K562 (cell line): ENCODE results near the gene PLEKHA6. TPM values are rescaled to one million over a fixed set of nuclear protein-coding genes. Genes with fewer than 3 reads are reported as not detected.
A peak's percentile ranks its signal among the peaks of the same experiment; 100 is the strongest.

ENCODE experiments used
- ATF3 ChIP-seq, 2 experiments: fragments of 450-650 bp in 1 of 2; sonication (generic) in 1 of 2; formaldehyde crosslinking in 1 of 2; IDR thresholded peaks in 1 of 2; conservative IDR thresholded peaks in 1 of 2; 2 replicates each; pipeline versions ENCODE4 v1.6.1 to v1.8.1; 2016 to 2023; ENCODE audit warnings: mild to moderate bottlenecking in 2 of 2, moderate library complexity in 2 of 2, inconsistent platforms in 1 of 2, missing genetic modification reagents in 1 of 2
- BRF1 ChIP-seq: IDR thresholded peaks from 3 replicates; pipeline ENCODE4 v1.6.1; 2011; ENCODE audit warnings: borderline replicate concordance, mild to moderate bottlenecking; ENCODE audit not compliant: insufficient read length; ENCODE audit errors: extremely low read depth
- E2F4 ChIP-seq: sonication (generic); formaldehyde crosslinking; IDR thresholded peaks from 2 replicates; pipeline ENCODE4 v1.8.0; 2022; ENCODE audit warnings: mild to moderate bottlenecking, low read depth, missing genetic modification reagents
- EP300 ChIP-seq: IDR thresholded peaks from 2 replicates; pipeline ENCODE4 v1.6.1; 2012; ENCODE audit warnings: low read length, improper control_type of control experiment
- ETV1 ChIP-seq: fragments of 450-650 bp; conservative IDR thresholded peaks from 2 replicates; pipeline ENCODE4 v1.6.1; 2016; ENCODE audit warnings: missing genetic modification characterization, control low read depth, low read depth, missing compliant biosample characterization
- ILF3 ChIP-seq: fragments of 450-650 bp; IDR thresholded peaks from 2 replicates; pipeline ENCODE4 v1.6.1; 2018; ENCODE audit warnings: antibody characterized with exemption, mild to moderate bottlenecking, moderate library complexity, borderline replicate concordance
- MED1 ChIP-seq: sonication (generic); formaldehyde crosslinking; IDR thresholded peaks from 2 replicates; pipeline ENCODE4 v1.8.1; 2023; ENCODE audit warnings: missing genetic modification reagents, borderline replicate concordance
- MEF2A ChIP-seq: IDR thresholded peaks from 2 replicates; pipeline ENCODE4 v1.6.1; 2011; ENCODE audit warnings: low read depth, mild to moderate bottlenecking, low read length, moderate library complexity; ENCODE audit not compliant: control insufficient read depth
- MTA1 ChIP-seq: fragments of 450-650 bp; IDR thresholded peaks from 2 replicates; pipeline ENCODE4 v1.6.1; 2017; ENCODE audit warnings: borderline replicate concordance
- SETDB1 ChIP-seq: IDR thresholded peaks from one replicate; pipeline ENCODE4 v1.6.1; 2012; ENCODE audit warnings: low read length, control low read depth, inconsistent platforms
- TFE3 ChIP-seq: fragments of 450-650 bp; formaldehyde crosslinking; IDR thresholded peaks from 2 replicates; pipeline ENCODE4 v1.4.0; 2020; ENCODE audit warnings: mild to moderate bottlenecking, mixed read lengths
- XRCC3 ChIP-seq: fragments of 450-650 bp; IDR thresholded peaks from 2 replicates; pipeline ENCODE4 v1.6.1; 2017; ENCODE audit warnings: mild to moderate bottlenecking, moderate library complexity
- ZBTB17 ChIP-seq: fragments of 450-650 bp; formaldehyde crosslinking; IDR thresholded peaks from 2 replicates; pipeline ENCODE4 v1.4.0; 2020; ENCODE audit warnings: mild to moderate bottlenecking
- ZBTB33 ChIP-seq: sonication (generic); formaldehyde crosslinking; IDR thresholded peaks from 2 replicates; pipeline ENCODE4 v1.8.1; 2023; ENCODE audit warnings: mild to moderate bottlenecking, missing genetic modification reagents
- ZHX1 ChIP-seq: fragments of 150-350 bp; conservative IDR thresholded peaks from 2 replicates; pipeline ENCODE4 v1.6.1; 2014; ENCODE audit warnings: low read length
- ZNF121 ChIP-seq: sonication (generic); formaldehyde crosslinking; conservative IDR thresholded peaks from 2 replicates; pipeline ENCODE4 v1.8.0; 2022; ENCODE audit warnings: missing genetic modification reagents
- ZNF174 ChIP-seq: fragments of 250-450 bp; sonication (Bioruptor Pico); IDR thresholded peaks from 2 replicates; pipeline ENCODE4 v1.4.0; 2020; ENCODE audit warnings: mild to moderate bottlenecking
- ZNF347 ChIP-seq: fragments of 450-650 bp; formaldehyde crosslinking; IDR thresholded peaks from 2 replicates; pipeline ENCODE4 v1.4.0; 2020; ENCODE audit warnings: low read depth, mild to moderate bottlenecking, moderate library complexity
- ZNF408 ChIP-seq: fragments of 250-450 bp; sonication (Bioruptor Pico); IDR thresholded peaks from 2 replicates; pipeline ENCODE4 v1.4.0; 2020; ENCODE audit warnings: low read depth, mild to moderate bottlenecking, moderate library complexity
- ZNF586 ChIP-seq: fragments of 450-650 bp; formaldehyde crosslinking; conservative IDR thresholded peaks from 2 replicates; pipeline ENCODE4 v1.4.0; 2020; ENCODE audit warnings: mild to moderate bottlenecking, moderate library complexity
- ZNF717 ChIP-seq: fragments of 250-450 bp; sonication (Bioruptor Pico); IDR thresholded peaks from 2 replicates; pipeline ENCODE4 v1.5.0; 2021
- polyA plus RNA-seq, 8 experiments: library from polyadenylated mRNA; depleted of rRNA in 4 of 8; stranded (reverse) in 5 of 8; unstranded in 3 of 8; fragments of >200 nt; fragmentation: Nextera tagmentation in 2 of 8; fragmentation: Illumina TruSeq in 1 of 8; extraction: Ambion mirVana in 2 of 8; extraction: Trizol in 1 of 8; gene quantifications; 2 replicates each; pipeline versions ENCODE4 v1.2.1 to v1.2.3, GENCODE V29; 2011 to 2014; ENCODE audit warnings: inconsistent platforms in 1 of 8, missing spikeins in 1 of 8
- total RNA-seq, 7 experiments: library from RNA; depleted of rRNA in 6 of 7; stranded (reverse); fragments of >200 nt in 6 of 7; fragmentation: Illumina TruSeq in 2 of 7; extraction: Trizol in 2 of 7; gene quantifications; 2 replicates each; pipeline versions ENCODE4 v1.2.1 to v1.2.3, GENCODE V29; 2011 to 2021; ENCODE audit warnings: low replicate concordance in 1 of 7

PLEKHA6 gene
- total and polyA plus RNA-seq, 9 of the 15 experiments (the other 6 are each of a cell fraction or from before 2014, with no cell fraction given) = under 0.01 to 0.33 (median 0.01) TPM; not detected in 4

- peak; percentile 69; the same call in 1 of the 2 replicates for TF ChIP-seq E2F4 (CRISPR knock-in tag)
- no peak for TF ChIP-seq ZNF347 (CRISPR knock-in tag)
- no peak for TF ChIP-seq ZHX1
- TF ChIP-seq ILF3 = no peak
- TF ChIP-seq MEF2A = no peak
- TF ChIP-seq ZBTB33 = 0 out of 2 replicates have a peak, but pooled peaks have one; percentile 48
- TF ChIP-seq ZNF408 (CRISPR knock-in tag) = no peak
- no peak for TF ChIP-seq ZNF174 (CRISPR knock-in tag)
- TF ChIP-seq XRCC3 = no peak
- no peak for TF ChIP-seq ETV1 (tag)
- no peak for TF ChIP-seq TFE3 (CRISPR knock-in tag)
- no peak for TF ChIP-seq SETDB1
- no peak for TF ChIP-seq ZNF121 (CRISPR knock-in tag)
- TF ChIP-seq ATF3 (IDR thresholded peaks at IDR 0.05) = peak; percentile 96
- 0 out of 2 replicates have a peak, but pooled peaks have one; percentile 78 for TF ChIP-seq ATF3 (CRISPR knock-in tag; conservative IDR thresholded peaks at IDR 0.05)
- TF ChIP-seq BRF1 = no peak
- TF ChIP-seq EP300 = peak; percentile 83
- no peak for TF ChIP-seq ZNF586 (CRISPR knock-in tag)
- TF ChIP-seq MED1 = no peak
- peak; percentile 76 for TF ChIP-seq MTA1
- TF ChIP-seq ZBTB17 (CRISPR knock-in tag) = 0 out of 2 replicates have a peak, but pooled peaks have one; percentile 24
- no peak for TF ChIP-seq ZNF717 (CRISPR knock-in tag)
Measured at GRCh38 chr1:204177133-204177532, 182.6 kb downstream of the PLEKHA6 start (continued).
